GM12874 (cell line): ENCODE data around the gene BEST4.

Experiments
- TF ChIP-seq, protein P1 (sequence below): IDR thresholded peaks from 2 replicates; pipeline ENCODE4 v1.5.1; 2011; ENCODE audit warnings: low read depth, mild to moderate bottlenecking, control low read depth, low read length, moderate library complexity; ENCODE audit not compliant: insufficient read depth

BEST4 gene

DNA sequence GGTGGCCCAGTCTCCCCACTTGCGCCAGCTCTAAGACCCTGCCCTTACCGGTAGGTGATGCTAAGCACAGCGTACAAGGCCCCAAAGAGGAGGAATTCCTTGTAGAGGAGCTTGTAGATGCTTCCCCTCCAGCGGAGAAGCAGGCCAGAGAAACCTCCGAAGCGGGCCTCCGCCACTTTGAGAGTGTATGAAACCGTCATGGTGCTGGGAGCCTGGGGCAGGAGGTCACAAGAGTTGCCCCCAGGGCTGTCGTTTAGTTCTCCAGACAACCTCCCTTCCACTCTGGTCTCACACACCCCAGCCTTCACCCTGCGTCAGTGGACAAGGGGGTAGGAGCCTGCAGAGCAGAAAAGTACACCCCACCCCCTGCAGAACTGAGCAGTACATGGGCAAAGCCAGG is 464 bp downstream of the BEST4 start:
- TF ChIP-seq, protein P1, sequence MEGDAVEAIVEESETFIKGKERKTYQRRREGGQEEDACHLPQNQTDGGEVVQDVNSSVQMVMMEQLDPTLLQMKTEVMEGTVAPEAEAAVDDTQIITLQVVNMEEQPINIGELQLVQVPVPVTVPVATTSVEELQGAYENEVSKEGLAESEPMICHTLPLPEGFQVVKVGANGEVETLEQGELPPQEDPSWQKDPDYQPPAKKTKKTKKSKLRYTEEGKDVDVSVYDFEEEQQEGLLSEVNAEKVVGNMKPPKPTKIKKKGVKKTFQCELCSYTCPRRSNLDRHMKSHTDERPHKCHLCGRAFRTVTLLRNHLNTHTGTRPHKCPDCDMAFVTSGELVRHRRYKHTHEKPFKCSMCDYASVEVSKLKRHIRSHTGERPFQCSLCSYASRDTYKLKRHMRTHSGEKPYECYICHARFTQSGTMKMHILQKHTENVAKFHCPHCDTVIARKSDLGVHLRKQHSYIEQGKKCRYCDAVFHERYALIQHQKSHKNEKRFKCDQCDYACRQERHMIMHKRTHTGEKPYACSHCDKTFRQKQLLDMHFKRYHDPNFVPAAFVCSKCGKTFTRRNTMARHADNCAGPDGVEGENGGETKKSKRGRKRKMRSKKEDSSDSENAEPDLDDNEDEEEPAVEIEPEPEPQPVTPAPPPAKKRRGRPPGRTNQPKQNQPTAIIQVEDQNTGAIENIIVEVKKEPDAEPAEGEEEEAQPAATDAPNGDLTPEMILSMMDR = no peak

DNA sequence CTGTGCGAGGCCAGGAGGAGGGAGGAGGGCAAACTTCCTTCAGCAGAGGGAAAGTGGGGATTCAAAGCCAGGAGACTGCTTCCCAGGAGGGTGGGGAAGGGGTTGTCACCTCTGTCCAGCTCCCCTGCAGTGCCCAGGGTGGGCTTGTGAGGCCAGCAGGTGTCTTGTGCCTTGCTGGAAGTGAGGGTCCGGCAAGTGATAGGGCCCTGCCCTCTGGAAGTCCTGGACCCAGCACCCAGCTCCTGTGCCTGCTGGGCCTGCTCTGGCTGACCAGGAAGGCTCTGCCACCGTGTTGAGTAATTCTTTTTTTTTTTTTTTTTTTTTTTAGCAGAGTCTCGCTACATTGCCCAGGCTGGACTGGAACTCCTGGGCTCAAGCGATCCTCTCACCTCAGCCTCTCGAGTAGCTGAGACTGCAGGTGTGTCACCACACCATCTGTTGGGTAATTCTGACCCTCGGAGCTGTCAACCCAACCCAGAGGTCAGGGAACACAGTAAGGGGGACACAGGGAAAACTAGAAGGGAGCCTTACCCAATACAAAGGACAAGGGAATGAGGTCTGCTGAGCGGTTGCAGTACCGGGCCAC is 1.0 kb downstream of the BEST4 start:
- TF ChIP-seq, protein P1 = no peak

DNA sequence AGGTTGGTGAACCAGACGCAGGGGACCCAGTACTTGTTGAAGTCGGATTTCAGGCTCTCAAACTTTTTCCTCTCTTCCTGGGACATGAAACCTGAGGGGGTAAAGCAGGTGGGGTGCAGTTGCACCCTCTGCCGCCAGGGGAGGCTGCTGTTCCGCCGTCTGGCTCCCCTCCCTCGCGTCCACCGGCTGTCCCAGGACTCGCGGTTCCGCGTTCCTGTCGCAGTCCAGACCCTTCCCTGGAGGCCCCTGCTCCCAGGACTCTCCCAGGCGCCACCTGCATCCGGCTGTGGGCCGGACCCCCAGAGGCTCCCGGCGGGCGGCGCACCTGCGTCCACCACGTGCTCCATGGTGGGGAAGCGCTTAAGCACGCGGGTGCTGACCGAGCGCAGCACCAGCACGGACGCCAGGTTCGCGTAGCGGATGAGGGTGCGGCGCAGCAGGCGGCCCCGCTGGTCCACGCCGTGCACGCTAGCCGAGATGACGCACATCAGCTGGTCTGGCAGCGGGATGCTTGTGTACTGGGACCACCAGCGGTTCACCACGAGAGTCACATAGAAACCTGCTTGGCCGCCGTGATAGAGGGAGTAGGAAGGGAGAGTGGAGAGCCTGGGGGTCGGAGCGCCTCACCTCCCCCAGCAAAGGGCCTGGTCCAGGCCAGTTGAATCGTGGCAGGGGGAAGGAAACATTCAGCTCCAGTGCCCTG is 1.7 kb downstream of the BEST4 start:
- TF ChIP-seq, protein P1 = peak; percentile 100

DNA sequence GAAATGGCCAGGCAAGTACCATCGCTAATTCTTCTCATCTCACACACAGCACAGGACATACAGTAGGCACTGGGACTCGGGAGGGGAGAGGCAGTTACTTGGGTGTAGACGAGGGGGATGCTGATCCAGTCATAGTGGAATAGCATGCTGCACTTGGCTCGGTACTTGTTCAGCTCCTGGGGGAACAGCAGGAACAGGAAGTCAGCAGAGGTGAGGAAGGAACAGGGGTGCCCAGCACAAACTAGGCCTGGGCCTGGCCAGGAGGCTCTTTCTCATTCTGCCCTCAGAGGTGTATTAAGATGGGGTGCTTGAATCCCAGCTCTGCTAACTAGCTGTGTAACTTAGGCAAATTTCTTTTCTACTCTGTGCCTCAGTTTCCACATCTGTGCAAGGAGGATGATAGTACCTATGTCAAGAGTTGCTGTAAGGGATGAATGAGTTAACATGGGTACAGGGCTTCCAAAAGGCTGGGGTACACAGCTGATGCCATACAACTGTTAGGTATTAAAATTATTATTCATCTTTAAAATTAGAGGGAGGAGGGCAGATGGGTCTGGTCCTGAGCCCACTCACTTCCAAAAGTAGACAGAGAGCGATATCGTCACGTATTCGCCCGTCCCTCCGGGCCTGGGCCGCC is 2.4 kb downstream of the BEST4 start:
- TF ChIP-seq, protein P1 = no peak

DNA sequence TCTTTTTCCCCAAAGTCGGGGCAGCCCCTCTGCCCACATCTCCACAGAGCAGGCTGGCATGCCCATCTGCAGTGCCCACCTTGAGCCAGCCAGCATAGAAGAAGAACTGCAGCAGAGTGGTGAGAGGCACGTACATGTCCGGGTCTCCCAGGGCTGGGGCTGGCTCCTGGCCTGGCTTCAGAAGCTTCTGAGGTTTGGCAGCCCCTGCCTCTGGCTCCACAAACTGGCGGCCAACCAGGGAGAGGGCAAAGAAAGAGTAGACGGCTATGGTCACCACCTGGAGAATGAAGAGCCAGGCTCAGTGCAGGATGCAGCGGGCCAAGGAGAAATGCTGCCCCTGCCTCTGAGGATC is 3.0 kb downstream of the BEST4 start:
- TF ChIP-seq, protein P1 = no peak

DNA sequence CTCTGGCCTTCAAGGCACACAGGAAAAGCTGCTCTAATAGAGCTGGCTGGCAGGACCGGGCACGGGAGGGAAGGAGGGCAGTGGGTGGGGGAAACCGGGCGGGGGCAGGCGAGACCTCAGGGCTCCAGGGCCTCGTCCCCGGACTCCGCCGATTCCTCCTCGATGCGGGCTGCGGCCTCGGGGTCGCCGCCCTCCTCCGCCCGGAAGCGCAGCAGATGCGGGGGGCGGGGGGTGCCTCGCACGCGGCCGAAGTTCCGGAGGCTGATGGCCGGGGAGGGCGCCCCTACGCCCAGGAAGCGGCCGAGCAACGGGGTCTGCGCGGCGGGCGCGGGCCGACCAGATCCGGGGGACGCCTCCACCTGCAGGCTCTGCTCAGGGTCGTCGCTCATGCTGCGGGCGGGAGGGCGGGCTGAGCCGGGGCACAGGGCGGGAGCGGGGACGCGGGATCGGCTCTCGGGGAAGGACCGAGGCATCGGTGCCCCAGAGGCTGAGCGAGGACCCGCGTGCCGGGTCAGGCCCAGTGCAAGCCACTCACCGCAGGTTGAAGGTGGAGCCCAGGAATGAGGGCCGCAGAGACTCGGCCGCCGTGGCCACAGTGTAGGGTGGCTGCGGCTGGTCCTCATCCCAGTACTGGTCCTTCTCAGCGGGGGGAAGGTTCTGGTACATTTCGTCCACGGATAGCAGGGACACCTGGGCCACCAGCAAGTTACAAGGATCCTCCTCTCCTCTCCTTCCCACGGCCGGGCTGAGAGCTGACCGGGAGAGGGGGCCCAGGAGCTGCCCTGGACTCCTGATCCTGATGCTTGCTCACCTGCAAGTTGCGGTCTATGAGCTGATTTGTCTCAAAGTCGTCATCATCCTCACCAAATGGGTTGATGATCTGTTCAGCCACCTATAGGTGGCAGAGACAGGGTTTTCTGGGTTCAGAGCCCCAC is 3.6 kb downstream of the BEST4 start:
- TF ChIP-seq, protein P1 = peak; percentile 33; the same call in 1 of the 2 replicates

DNA sequence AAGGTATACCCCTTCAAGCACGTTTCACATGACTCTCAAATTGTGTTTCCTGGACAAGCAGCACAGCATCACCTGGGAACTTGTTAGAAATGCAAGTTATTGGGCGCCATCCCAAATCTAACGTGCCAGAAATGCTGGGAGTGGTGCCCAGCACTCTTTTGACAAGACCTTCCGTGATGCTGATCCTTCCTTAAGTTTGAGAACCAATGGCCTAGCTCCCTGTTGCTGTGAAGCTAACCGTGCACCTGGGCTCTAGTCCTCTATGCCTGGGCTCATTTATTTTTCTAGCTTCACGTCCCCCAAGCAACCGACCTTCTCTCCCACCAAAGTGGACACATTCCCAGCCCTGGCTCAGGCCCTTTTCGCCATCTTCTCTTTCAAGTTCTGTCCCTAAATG is 4.3 kb downstream of the BEST4 start:
- TF ChIP-seq, protein P1 = no peak
